OCI-M1 (cell line): ENCODE results near the gene WAS.
A peak's percentile ranks its signal among the peaks of the same experiment; 100 is the strongest.
"Not testable (repeated sequence)": the region's sequence is repeated elsewhere in the genome, so short reads cannot be mapped to it uniquely, and the experiment has no call there.

Source experiments
- DNase-seq: peaks from one replicate; lab custom pipeline; 2025; lab: John Stamatoyannopoulos, UW

The WAS gene

DNA sequence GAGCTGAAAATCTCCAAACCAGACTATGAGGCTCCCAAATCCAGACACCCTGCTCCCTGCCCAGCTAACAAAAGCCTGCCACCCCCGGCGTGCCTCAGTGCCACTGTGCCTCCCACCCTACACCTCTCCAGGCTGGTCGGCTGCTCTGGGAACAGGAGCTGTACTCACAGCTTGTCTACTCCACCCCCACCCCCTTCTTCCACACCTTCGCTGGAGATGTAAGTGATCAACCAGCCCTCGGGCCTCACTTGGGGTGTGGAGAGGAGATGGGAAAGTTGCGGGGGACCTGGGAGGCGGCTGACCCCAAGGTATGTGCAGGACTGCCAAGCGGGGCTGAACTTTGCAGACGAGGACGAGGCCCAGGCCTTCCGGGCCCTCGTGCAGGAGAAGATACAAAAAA, 1.8 kb downstream of the WAS start:
- no peak for DNase-seq

- DNase-seq = no peak
Observed at GRCh38 chrX:48688531-48689150, 5.0 kb downstream of the WAS start.

DNA sequence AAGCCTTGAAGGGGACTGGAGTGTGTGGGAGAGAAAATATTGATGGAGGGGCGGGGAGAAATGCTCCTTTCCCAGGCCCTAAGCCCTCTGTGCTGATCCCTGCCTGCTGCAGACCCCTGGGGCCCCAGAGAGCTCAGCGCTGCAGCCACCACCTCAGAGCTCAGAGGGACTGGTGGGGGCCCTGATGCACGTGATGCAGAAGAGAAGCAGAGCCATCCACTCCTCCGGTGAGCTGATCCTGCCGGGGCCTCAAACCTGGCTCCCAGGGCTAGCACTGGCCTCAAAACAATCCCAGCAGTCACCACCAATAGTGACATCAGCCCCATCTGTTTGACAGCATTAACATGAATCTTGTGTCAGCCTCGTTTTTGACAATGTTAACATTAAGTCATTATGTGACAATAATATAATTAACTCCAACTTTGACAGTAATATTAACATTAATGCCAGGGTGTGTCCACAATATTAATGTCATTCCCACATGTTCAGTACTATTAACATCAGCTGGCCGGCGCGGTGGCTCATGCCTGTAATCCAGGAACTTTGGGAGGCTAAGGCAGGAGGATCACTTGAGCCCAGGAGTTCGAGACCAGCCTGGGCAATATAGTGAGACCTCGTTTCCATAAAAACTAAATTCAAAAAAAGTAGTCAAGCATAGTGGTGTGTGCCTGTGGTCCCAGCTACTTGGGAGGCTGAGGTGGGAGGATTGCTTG, 5.8 kb downstream of the WAS start:
- DNase-seq = no peak

GRCh38 chrX:48691746-48692145, 8.1 kb downstream of the WAS start:
- DNase-seq = not testable (repeated sequence)

DNA sequence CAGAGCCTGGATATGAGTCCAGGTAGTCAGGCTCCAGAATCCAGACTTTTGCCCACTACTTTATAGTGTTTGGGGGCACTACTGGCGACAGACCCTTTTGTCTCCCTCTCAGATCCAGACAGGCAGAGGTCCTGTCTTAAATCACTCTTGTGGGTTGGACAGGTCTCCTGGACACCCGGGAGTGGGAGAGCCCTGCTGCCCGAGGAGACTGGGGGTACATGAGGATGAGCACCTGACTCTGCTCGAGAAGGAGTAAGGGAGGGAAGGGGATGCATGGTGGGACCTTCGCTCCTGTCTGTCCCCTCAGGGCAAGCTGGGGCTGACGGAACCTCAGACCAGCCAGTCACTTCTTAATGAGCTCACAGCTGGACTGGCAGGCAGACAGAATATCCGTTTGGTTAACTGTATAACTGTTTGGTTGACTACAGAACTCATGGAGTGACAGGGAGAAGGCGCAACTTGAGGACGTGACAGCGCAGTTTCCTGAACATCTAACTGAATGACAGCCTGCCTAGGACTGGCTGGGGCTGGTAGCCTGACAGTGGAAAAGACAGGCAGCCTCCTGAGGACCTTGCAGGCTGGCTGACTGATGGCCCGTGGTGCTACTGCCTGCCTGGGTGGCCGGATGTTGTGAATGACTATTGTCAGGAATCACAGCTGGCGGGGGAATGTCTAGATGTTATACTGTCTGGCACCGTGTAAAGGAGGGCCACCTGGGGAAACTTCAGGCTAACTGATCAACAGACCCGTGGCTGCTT, 11.4 kb downstream of the WAS start:
- DNase-seq = no peak

GRCh38 chrX:48695534-48695896, 11.9 kb downstream of the WAS start:
- DNase-seq = no peak

DNA sequence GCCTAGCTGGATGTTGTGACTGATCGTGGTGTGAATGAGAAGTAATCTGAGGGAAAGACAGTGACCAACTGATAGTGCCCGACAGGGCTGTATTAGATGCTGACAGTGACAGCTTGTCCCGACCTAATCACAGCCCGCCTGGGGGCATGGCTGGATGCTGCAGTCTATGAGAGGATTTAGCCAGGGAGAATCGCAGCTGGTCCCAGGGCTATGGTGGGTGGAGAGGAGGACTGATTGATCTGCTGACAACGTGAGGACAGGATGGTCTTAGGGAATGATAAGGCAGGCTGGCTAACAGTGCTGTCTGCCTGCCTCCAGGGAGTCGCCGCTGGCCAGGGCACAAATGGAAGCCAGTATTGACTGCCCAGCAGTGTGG, 12.3 kb downstream of the WAS start:
- no peak for DNase-seq

DNA sequence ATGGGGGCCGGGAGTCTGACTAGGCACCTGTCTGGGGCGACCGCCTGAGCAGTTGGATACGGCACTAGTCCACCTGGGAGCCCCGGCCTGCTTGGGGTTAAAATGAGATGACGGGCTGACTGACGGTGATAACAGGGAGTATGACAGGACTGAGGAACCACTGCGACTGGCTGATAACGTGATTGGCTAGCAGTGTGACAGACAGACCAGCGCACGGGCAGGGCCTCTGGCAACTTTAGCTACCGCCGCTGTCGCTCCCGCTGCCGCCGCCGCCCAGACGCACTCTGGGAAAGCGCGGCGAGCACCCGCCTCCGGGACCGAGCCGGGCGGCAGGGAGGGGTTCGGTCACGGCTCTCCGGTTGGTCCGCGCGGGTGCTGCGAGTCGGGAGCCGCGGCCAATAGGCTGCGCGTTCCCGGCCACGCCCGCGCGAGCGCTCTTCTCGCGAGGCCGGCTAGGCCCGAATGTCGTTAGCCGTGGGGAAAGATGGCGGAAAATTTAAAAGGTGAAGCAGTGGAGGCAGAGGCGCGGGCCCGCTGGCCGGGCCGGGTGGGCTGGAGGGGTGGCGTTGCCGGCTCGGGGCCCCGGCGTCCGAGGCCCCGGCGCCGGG, 12.8 kb downstream of the WAS start, which contains the start of gene SUV39H1:
Gene SUV39H1 (plus strand): TSS at position 434 of the 608 bp plus-strand sequence. CDS start 51 bp downstream, at position 485.
- peak; percentile 92 for DNase-seq

- peak; percentile 68 for DNase-seq
Observed at GRCh38 chrX:48696909-48697727, 13.5 kb downstream of the WAS start.

- no peak for DNase-seq
Observed at GRCh38 chrX:48698306-48698705, 14.7 kb downstream of the WAS start.

DNA sequence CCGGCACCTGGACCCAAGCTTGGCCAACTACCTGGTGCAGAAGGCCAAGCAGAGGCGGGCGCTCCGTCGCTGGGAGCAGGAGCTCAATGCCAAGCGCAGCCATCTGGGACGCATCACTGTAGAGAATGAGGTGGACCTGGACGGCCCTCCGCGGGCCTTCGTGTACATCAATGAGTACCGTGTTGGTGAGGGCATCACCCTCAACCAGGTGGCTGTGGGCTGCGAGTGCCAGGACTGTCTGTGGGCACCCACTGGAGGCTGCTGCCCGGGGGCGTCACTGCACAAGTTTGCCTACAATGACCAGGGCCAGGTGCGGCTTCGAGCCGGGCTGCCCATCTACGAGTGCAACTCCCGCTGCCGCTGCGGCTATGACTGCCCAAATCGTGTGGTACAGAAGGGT, 16.6 kb downstream of the WAS start:
- no peak for DNase-seq

- peak; percentile 62 for DNase-seq
Observed at GRCh38 chrX:48700951-48701653, 17.5 kb downstream of the WAS start.

GRCh38 chrX:48702032-48702431, 18.4 kb downstream of the WAS start:
- DNase-seq = peak; percentile 29

DNA sequence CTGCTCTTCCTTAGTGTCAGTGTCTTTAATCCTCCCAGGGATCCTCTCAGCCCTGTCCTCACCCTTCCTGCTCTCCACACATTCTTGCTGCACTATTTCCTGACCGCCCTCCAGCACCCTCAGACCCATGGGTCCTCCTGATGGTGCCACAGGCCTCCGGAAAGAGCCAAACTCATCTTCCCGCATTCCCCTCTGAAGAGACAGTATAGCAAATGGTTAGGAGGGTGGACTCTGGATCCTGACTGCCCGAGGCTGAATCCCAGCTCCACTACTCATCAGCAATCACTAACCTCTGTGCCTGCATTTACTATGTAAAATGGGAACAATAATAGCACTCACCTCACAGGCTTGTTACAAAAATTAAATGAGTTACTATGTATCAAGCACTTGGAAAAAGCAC, 19.1 kb downstream of the WAS start:
- DNase-seq = no peak

DNA sequence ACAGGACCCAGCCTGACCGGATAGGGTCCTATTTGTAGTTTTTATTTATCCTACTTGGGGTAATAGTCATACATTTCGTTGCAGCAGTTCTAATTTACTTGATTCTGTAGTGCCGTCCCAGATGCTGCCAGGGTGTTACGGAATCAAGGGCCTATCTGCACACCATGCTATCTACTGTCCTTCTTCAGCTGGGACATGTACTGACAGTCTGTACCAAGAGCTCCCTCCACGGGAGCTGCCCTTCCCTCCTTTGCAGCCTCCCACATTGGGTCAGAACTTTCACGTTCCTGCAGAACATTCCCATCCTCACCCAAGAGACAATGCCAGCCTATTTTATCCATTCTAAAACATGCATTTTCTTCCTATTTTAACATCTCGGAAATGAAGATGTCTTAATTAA, 19.6 kb downstream of the WAS start:
- DNase-seq = no peak

DNA sequence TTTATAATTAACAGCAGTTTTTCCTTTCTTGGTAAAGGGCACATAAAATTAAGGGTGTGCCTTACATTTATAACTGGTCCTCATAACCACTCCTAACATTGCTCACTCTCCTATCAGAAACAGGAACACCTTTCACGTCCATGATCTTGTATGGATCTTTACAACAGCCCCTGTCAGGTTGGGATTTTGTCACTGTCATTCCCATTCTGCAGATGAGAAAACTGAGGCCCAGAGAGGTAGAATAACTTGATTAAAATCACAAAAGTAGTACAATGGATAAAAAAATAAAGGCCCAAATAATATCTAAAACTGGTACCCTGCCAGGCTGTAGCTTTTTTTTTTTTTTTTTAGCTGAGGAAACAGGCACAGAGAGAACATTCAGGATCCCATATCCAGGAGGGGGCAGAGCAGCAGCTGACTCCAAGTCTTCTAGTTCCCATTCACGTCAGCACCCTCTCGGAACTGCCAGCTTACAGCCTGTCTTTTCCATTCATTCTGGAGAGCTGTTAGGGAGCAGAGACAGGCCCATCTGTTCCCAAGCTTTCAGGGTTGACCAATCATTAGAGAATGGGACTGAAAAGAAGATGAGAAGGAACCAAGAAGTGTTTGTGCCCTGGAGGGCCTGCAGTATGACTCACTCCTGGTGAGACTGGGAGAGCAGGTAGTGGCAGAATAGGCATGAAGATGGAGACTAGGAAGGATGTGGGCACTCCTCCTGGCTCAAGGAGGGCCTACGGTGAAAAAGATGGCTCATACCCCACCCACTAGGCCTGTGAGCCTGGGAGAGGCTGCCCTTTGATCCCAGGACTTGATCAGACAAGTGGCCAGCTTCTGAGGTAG, 20.3 kb downstream of the WAS start:
- no peak for DNase-seq

DNA sequence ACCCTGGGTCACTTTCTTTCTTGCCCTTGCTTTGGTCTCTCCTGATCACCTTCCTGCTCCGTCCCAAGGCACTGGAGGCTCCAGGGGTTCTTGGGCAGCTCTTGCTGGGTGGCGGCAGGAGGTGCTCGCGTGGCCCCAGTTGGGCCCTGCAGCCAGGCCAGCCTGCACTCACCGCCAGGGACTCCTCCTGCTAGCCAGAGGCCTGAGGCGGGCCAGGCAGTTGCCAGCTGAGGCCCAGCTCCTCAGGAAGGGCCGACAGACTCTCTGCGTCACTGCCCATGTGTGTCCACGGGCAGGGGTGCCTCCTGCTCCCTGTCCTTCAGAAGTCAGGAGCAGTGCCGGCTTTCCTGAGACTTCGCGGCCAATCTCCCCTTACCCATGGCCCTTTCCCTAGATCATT, 22.3 kb downstream of the WAS start:
- DNase-seq = no peak

DNA sequence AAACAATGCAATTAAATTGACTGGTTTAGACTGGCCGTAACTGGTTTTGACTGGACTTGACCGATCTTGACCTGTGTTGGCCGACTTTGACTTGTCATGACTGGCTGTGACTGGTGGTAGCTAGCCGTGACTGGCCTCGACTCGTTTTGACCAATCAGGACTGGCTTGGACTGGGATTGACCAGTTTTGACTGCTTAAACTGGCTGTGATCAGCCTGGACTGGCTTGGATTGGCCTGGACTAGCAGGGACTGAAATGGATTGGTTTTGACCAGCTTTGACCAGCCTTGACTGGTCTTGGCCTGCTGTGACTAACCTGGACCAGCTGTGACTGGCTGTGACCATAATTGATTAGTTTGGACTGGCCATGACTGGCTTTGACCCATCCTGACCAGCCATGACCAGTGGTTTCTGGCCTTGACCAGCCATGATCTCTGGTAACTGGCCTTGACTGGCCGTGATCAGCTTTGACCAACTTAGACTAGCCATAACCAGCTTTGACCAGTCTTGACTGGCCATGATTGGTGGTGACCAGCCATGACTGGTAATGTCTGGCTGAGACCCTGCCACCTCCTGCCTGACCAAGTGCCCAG, 26.0 kb downstream of the WAS start:
- DNase-seq = no peak

- DNase-seq = no peak
Observed at GRCh38 chrX:48711162-48711928, 27.7 kb downstream of the WAS start.
